Daoy (cell line): Measurements from ENCODE around the gene ACTN2. TPM values are rescaled to one million over a fixed set of nuclear protein-coding genes. Genes with fewer than 3 reads are reported as not detected.
A peak's percentile ranks its signal among the peaks of the same experiment; 100 is the strongest.

ENCODE experiments used
- DNase-seq: peaks from one replicate; pipeline ENCODE4 v3.0.0-alpha.2; 2015; ENCODE audit warnings: low read depth
- total RNA-seq: library from RNA; depleted of rRNA; stranded (reverse); fragments of >200 nt; shearing (Covaris generic); gene quantifications from 2 replicates; pipeline ENCODE4 v1.2.3, GENCODE V29; 2014

The ACTN2 gene
- total RNA-seq, 1 experiment from 2014 or later: 0.34 TPM

- no peak for DNase-seq
Observed at GRCh38 chr1:236691348-236691747, 5.0 kb downstream of the ACTN2 start.

- no peak for DNase-seq
Observed at GRCh38 chr1:236692128-236692527, 5.8 kb downstream of the ACTN2 start.

- DNase-seq: no peak
Observed at GRCh38 chr1:236692742-236693141, 6.4 kb downstream of the ACTN2 start.

- peak; percentile 52 for DNase-seq
Observed at GRCh38 chr1:236699366-236699765, 13.1 kb downstream of the ACTN2 start.

- no peak for DNase-seq
Observed at GRCh38 chr1:236700903-236701302, 14.6 kb downstream of the ACTN2 start.

GRCh38 chr1:236701782-236702181, 15.5 kb downstream of the ACTN2 start:
- no peak for DNase-seq

GRCh38 chr1:236702791-236703394, 16.6 kb downstream of the ACTN2 start:
- no peak for DNase-seq

- DNase-seq: no peak
Observed at GRCh38 chr1:236705771-236706170, 19.5 kb downstream of the ACTN2 start.

GRCh38 chr1:236706183-236706582, 19.9 kb downstream of the ACTN2 start:
- DNase-seq: no peak

GRCh38 chr1:236710328-236710892, 24.1 kb downstream of the ACTN2 start:
- DNase-seq: no peak

GRCh38 chr1:236716160-236716559, 29.9 kb downstream of the ACTN2 start:
- DNase-seq: no peak

- DNase-seq: no peak
Observed at GRCh38 chr1:236717811-236718210, 31.5 kb downstream of the ACTN2 start.

GRCh38 chr1:236718328-236718727, 32.0 kb downstream of the ACTN2 start:
- no peak for DNase-seq

- DNase-seq: no peak
Observed at GRCh38 chr1:236720206-236720605, 33.9 kb downstream of the ACTN2 start.

- no peak for DNase-seq
Observed at GRCh38 chr1:236720611-236721010, 34.3 kb downstream of the ACTN2 start.

GRCh38 chr1:236724049-236724448, 37.8 kb downstream of the ACTN2 start:
- DNase-seq: no peak

GRCh38 chr1:236724506-236724905, 38.2 kb downstream of the ACTN2 start:
- DNase-seq: no peak

- no peak for DNase-seq
Observed at GRCh38 chr1:236725668-236726067, 39.4 kb downstream of the ACTN2 start.

GRCh38 chr1:236727521-236727920, 41.2 kb downstream of the ACTN2 start:
- no peak for DNase-seq

- no peak for DNase-seq
Observed at GRCh38 chr1:236728752-236729151, 42.5 kb downstream of the ACTN2 start.

- DNase-seq: peak; percentile 38
Observed at GRCh38 chr1:236733653-236734052, 47.4 kb downstream of the ACTN2 start.

GRCh38 chr1:236734141-236734765, 48.0 kb downstream of the ACTN2 start:
- peak; percentile 58 for DNase-seq

- DNase-seq: no peak
Observed at GRCh38 chr1:236736761-236737160, 50.5 kb downstream of the ACTN2 start.
